ENCODE data around the gene C1QC. TPM values are rescaled to one million over a fixed set of nuclear protein-coding genes. Genes with fewer than 3 reads are reported as not detected.

Gene C1QC
- total RNA-seq, 1 donor: not detected

- DNase-seq (ENCODE audit: low read depth): peak; percentile 39
- peak; percentile 87 for TF ChIP-seq CTCF (IDR thresholded peaks at IDR 0.05; ENCODE audit: insufficient read depth, low read depth, low read length)
- H3K4me3 ChIP-seq (ENCODE audit: low read depth, low read length): no peak overlapping the region
These were observed 1.4 kb upstream of the C1QC start for GRCh38 chr1:22641906-22642636.

GRCh38 chr1:22643928-22644327 is 495 bp downstream of the C1QC start:
- no peak for DNase-seq (ENCODE audit: low read depth)
- no peak overlapping the region for H3K4me3 ChIP-seq (ENCODE audit: low read depth, low read length)
- TF ChIP-seq CTCF (IDR thresholded peaks at IDR 0.05; ENCODE audit: insufficient read depth, low read depth, low read length): no peak

- no peak for TF ChIP-seq CTCF (IDR thresholded peaks at IDR 0.05; ENCODE audit: insufficient read depth, low read depth, low read length)
- DNase-seq (ENCODE audit: low read depth): no peak
- H3K4me3 ChIP-seq (ENCODE audit: low read depth, low read length): no peak overlapping the region
These were observed 2.5 kb downstream of the C1QC start for GRCh38 chr1:22645931-22646330.

- no peak overlapping the region for H3K4me3 ChIP-seq (ENCODE audit: low read depth, low read length)
- TF ChIP-seq CTCF (IDR thresholded peaks at IDR 0.05; ENCODE audit: insufficient read depth, low read depth, low read length): no peak
- DNase-seq (ENCODE audit: low read depth): no peak
These were observed 3.0 kb downstream of the C1QC start for GRCh38 chr1:22646384-22646783.

GRCh38 chr1:22650089-22650693 is 6.8 kb downstream of the C1QC start:
- no peak overlapping the region for H3K4me3 ChIP-seq (ENCODE audit: low read depth, low read length)
- no peak for TF ChIP-seq CTCF (IDR thresholded peaks at IDR 0.05; ENCODE audit: insufficient read depth, low read depth, low read length)
- no peak for DNase-seq (ENCODE audit: low read depth)

GRCh38 chr1:22651941-22652856 is 8.8 kb downstream of the C1QC start:
- no peak for TF ChIP-seq CTCF (IDR thresholded peaks at IDR 0.05; ENCODE audit: insufficient read depth, low read depth, low read length)

More at GRCh38 chr1:22651941-22652856, 8.8 kb downstream of the C1QC start:
- no peak overlapping the region for H3K4me3 ChIP-seq (ENCODE audit: low read depth, low read length)
- DNase-seq (ENCODE audit: low read depth): no peak
